LNCaP clone FGC (cell line): ENCODE results near the gene ZNF408.
A peak's percentile ranks its signal among the peaks of the same experiment; 100 is the strongest.
"Not testable (repeated sequence)": the region's sequence is repeated elsewhere in the genome, so short reads cannot be mapped to it uniquely, and the experiment has no call there.

Experiments used
- DNase-seq: peaks from one replicate; pipeline ENCODE4 v3.0.0-alpha.2; 2011; ENCODE audit warnings: low read depth
- H3K4me3 ChIP-seq: 2 replicates; pipeline ENCODE4 v1.5.1; 2011; ENCODE audit warnings: mild to moderate bottlenecking, low read depth, low read length, control low read depth
- TF ChIP-seq, protein P1 (sequence below): IDR thresholded peaks from 2 replicates; pipeline ENCODE4 v1.5.1; 2012; ENCODE audit warnings: mild to moderate bottlenecking; ENCODE audit not compliant: control insufficient read depth, insufficient read depth; ENCODE audit errors: extremely low read depth

The ZNF408 gene

DNA sequence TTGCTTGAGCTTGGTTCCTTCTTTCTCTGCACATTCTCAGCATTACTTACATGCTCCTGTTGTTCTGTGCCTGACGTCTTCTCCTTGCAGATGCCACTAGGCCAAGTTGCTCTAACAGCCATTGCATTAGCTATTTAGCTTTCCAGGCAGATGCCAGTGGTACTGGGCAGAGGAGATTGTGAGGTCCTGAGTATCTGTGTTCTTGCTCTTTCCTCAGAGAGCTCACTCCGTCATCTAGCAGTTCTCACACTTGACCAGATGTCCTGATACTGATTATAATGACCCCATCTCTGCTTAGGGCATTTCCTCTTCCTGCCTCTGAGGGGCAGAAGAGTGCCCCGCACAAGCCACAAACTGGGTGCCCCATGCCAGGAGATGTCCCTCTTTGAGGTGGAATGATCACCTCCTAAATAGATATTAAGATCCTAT, 31.1 kb upstream of the ZNF408 start:
- TF ChIP-seq, protein P1, sequence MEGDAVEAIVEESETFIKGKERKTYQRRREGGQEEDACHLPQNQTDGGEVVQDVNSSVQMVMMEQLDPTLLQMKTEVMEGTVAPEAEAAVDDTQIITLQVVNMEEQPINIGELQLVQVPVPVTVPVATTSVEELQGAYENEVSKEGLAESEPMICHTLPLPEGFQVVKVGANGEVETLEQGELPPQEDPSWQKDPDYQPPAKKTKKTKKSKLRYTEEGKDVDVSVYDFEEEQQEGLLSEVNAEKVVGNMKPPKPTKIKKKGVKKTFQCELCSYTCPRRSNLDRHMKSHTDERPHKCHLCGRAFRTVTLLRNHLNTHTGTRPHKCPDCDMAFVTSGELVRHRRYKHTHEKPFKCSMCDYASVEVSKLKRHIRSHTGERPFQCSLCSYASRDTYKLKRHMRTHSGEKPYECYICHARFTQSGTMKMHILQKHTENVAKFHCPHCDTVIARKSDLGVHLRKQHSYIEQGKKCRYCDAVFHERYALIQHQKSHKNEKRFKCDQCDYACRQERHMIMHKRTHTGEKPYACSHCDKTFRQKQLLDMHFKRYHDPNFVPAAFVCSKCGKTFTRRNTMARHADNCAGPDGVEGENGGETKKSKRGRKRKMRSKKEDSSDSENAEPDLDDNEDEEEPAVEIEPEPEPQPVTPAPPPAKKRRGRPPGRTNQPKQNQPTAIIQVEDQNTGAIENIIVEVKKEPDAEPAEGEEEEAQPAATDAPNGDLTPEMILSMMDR = peak; percentile 33
- no peak for DNase-seq
- no peak overlapping the region for H3K4me3 ChIP-seq

DNA sequence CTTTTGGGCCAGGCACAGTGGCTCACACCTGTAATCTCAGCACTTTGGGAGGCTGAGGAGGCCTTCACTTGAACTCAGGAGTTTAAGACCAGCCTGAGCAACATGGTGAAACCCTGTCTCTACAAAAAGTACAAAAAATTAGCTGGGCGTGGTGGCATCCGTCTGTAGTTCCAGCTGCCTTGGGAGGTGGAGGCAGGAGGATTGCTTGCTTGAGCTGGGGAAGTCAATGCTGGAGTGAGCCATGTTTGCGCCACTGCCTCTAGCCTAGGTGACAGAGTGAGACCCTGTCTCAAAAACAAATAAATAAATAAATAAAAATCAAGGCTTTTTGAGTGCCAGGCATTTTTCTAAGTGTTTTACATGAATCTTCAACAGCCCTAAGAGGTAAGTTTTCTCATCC, 30.3 kb upstream of the ZNF408 start:
- not testable (repeated sequence) for DNase-seq, H3K4me3 ChIP-seq

DNA sequence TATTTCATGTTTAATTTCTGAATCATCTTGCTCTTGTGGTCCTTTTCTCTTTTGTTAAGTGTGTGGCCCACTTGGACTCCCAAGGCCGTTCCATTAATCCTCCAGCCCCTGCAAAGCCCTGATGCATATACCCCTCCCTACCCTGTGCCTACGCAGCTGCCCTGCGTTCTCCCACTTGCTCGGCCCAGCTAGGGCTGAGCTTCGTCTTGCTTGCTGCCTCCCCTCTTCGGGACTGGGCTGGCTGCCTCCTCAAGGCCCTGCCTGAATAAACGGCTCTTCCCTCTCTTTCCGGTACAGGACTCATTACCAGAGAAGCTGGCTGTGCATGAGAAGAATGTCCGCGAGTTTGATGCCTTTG, 28.9 kb upstream of the ZNF408 start:
- DNase-seq = no peak
- TF ChIP-seq, protein P1 = no peak
- H3K4me3 ChIP-seq = no peak overlapping the region

DNA sequence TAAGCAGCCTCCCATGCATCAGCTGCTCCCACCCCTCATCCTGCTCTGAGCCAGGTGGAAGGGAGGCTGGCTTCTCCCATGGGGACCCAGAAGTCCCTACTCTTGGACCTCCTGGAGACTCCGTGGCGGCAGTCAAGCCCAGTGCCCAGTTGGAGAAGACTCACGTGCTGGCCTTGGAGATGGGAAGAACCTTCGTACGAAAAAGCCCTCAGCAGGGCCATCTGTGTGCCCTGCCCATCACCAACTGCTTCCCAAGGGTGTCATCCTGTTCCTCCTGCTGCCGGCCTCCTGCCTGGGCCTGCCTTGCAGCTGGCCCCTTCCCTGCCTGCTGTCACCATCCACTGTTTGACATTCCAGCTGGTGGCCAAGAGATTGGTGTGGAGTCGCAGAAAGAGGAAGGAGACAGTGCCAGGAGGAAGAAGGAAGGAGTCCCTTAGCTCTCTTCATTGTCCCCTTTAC, 28.4 kb upstream of the ZNF408 start:
- TF ChIP-seq, protein P1 = no peak
- H3K4me3 ChIP-seq = no peak overlapping the region
- no peak for DNase-seq

DNA sequence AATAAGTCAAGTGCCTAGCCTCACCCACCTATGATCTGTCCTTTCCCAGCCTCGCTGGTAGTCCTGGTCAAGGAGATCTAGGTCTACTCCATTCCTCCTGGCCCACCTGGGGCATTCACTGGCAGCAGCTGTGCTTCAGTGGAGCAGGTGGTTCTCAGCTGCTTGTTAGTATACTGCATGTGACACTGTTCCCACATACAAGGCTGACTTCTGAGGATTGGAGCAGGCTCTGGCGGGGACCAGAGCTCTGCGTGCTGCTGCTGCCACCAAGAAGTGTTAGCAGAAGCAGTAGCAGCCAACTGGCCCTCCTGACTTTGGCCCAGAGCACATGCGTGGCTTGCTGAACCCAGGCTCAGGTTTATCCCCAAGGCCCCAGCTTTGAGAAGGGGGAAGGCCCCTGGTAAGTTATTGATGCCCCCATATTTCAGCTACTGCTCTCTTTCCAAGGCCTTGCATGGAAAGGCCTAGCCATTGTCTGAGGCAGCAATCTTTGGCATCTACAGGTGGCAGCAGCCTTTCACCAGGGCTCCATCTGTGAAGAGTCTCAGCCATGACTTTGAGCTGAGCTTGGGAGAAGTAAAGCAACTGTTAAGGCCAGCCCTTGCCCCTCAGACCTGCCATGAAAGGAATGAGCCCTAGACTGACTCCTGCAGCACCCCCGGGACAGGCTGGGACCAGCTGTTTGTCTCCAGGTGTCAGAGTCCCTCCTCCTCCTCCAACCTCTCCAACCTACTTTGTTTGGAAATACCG, 26.9 kb upstream of the ZNF408 start:
- TF ChIP-seq, protein P1 = no peak
- DNase-seq = no peak
- H3K4me3 ChIP-seq = no peak overlapping the region

DNA sequence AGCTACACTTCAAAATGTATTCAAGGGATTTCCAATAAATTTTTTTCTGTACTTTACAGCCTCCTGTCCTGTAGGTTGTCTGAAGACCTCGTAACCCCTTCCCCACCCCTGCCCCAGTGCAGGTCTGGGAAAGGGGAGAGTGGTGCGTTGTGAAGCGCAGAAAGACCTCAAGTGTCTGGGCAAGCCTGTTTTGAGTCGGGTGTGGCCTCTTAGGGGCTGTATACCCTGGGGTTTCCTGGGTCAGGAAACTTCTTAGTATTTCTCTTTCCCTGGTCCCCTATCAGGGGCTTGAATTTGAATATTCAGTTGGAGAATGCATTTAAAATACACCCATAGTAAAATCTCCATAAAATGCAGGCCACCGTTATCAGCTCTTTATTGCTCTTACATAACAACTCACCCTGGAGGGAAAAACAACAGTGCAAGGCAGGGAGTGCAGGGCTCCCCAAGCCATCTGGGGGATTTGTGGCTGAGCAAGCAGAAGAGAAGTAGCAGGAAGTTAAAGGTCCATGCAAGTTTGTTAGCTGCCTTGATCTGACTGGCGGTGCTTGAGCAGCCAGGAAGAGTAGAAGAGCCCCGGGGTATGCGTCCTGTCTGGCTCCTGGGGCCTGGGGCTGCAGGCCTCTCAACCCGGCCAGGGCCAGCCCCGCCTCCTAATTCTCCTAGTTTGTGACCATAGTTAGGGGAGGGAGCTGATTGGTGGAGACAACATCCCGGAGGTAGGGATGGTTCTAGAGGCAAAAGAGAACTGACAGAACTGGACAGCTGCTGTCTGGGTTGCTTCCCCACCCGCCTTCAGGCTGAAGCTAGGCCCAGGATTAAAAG, 26.2 kb upstream of the ZNF408 start:
- TF ChIP-seq, protein P1 = no peak
- no peak for DNase-seq
- no peak overlapping the region for H3K4me3 ChIP-seq

DNA sequence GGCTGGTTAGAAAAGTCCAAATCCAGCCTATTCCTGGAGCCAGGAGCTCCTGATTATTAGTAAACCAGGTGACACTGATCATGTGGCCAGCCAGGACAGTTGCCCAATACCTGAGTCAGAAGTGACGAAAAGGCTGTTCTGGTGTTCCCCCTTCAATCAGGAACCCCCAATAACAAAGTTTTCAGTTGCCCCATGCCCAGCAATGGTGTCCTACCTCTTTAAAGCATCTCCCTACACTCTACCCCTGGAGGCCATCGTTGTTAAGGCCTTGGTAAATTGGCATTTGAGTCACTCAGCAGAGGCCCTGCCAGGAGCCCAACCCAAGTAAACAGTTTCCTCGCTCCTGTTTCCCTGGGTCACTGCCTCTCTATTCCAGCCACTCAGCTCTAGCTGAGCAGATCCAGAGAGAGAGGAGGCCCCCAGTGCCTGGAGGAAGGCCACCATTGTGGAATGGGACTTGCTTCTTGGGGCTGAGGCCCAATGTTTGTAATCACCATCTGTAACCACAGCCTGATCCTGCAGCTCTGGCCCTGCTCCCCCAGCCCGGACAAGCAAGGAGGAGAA, 25.5 kb upstream of the ZNF408 start:
- H3K4me3 ChIP-seq = no peak overlapping the region
- peak; percentile 18 for DNase-seq
- TF ChIP-seq, protein P1 = no peak
